ENCODE measurements around the gene KRT33B. TPM values are rescaled to one million over a fixed set of nuclear protein-coding genes. Genes with fewer than 3 reads are reported as not detected.

The KRT33B gene
- total RNA-seq, 1 donor from 2014 or later, result not detected

- no peak for DNase-seq
- ChIA-PET CTCF (no interaction called here), POLR2A (no interaction called here)
- no peaks in the 10 kb centered on the region for H3K27me3 Mint-ChIP-seq
- no peak for ATAC-seq (ENCODE audit: low read depth)
- no peak for TF ChIP-seq CTCF (IDR thresholded peaks at IDR 0.05)
- no peaks in the 10 kb centered on the region for H3K36me3 Mint-ChIP-seq (ENCODE audit: low read depth)
- no peak overlapping the region for H3K27ac Mint-ChIP-seq
- intact Hi-C loops (cut with micrococcal nuclease), result no loop called here
- no peak overlapping the region for H3K4me3 Mint-ChIP-seq
- no peaks in the 10 kb centered on the region for H3K9me3 Mint-ChIP-seq
- no peaks in the 10 kb centered on the region for H3K4me1 Mint-ChIP-seq
These were observed 41.4 kb downstream of the KRT33B start for GRCh38 chr17:41328207-41328606.

GRCh38 chr17:41327411-41328120 lies 42.0 kb downstream of the KRT33B start:
- ChIA-PET CTCF (no interaction called here), POLR2A (no interaction called here)
- H3K27ac Mint-ChIP-seq, result no peak overlapping the region
- H3K4me1 Mint-ChIP-seq, result no peaks in the 10 kb centered on the region
- ATAC-seq (ENCODE audit: low read depth) (no peak), DNase-seq (no peak)
- TF ChIP-seq CTCF (IDR thresholded peaks at IDR 0.05), result no peak
- no peaks in the 10 kb centered on the region for H3K36me3 Mint-ChIP-seq (ENCODE audit: low read depth)
- no peaks in the 10 kb centered on the region for H3K27me3 Mint-ChIP-seq
- intact Hi-C loops (cut with micrococcal nuclease), result no loop called here
- no peak overlapping the region for H3K4me3 Mint-ChIP-seq
- no peaks in the 10 kb centered on the region for H3K9me3 Mint-ChIP-seq

- Mint-ChIP-seq H3K36me3 (ENCODE audit: low read depth) (no peaks in the 10 kb centered on the region), H3K4me3 (no peak overlapping the region), H3K27ac (no peak overlapping the region), H3K4me1 (no peaks in the 10 kb centered on the region), H3K9me3 (no peaks in the 10 kb centered on the region), H3K27me3 (no peaks in the 10 kb centered on the region)
- intact Hi-C loops (cut with micrococcal nuclease), result no loop called here
- ChIA-PET POLR2A (no interaction called here), CTCF (no interaction called here)
- no peak for ATAC-seq (ENCODE audit: low read depth)
- no peak for DNase-seq
- TF ChIP-seq CTCF (IDR thresholded peaks at IDR 0.05), result no peak
These were observed 43.2 kb downstream of the KRT33B start for GRCh38 chr17:41326173-41327145.

GRCh38 chr17:41325611-41326010 lies 44.0 kb downstream of the KRT33B start:
- no peak for DNase-seq
- no peak overlapping the region for H3K27ac Mint-ChIP-seq
- H3K27me3 Mint-ChIP-seq, result no peaks in the 10 kb centered on the region
- no peak overlapping the region for H3K4me3 Mint-ChIP-seq
- TF ChIP-seq CTCF (IDR thresholded peaks at IDR 0.05), result no peak
- CTCF ChIA-PET, result no interaction called here
- ATAC-seq (ENCODE audit: low read depth), result no peak
- POLR2A ChIA-PET, result no interaction called here
- intact Hi-C loops (cut with micrococcal nuclease), result no loop called here
- peaks cover 3% of the 10 kb centered on the region for H3K9me3 Mint-ChIP-seq
- H3K36me3 Mint-ChIP-seq (ENCODE audit: low read depth), result no peaks in the 10 kb centered on the region
- no peaks in the 10 kb centered on the region for H3K4me1 Mint-ChIP-seq

- DNase-seq, result no peak
- H3K27me3 Mint-ChIP-seq, result no peaks in the 10 kb centered on the region
- CTCF ChIA-PET, result no interaction called here
- intact Hi-C loops (cut with micrococcal nuclease), result no loop called here
- H3K9me3 Mint-ChIP-seq, result peaks cover 7% of the 10 kb centered on the region
- no peaks in the 10 kb centered on the region for H3K36me3 Mint-ChIP-seq (ENCODE audit: low read depth)
- ATAC-seq (ENCODE audit: low read depth), result no peak
- no peak for TF ChIP-seq CTCF (IDR thresholded peaks at IDR 0.05)
- H3K4me1 Mint-ChIP-seq, result no peaks in the 10 kb centered on the region
- POLR2A ChIA-PET, result no interaction called here
- H3K27ac Mint-ChIP-seq, result no peak overlapping the region
- H3K4me3 Mint-ChIP-seq, result no peak overlapping the region
These were observed 44.5 kb downstream of the KRT33B start for GRCh38 chr17:41325126-41325525.
